ENCODE measurements around the gene TNS1. TPM values are rescaled to one million over a fixed set of nuclear protein-coding genes. Genes with fewer than 3 reads are reported as not detected.

TNS1 gene
- total RNA-seq, 2 donors from 2014 or later = 0.29 to 2.1 TPM

GRCh38 chr2:218015586-218016521, 13.1 kb upstream of the TNS1 start:
- no peaks in the 10 kb centered on the region for H3K36me3 Mint-ChIP-seq
- H3K9me3 Mint-ChIP-seq = no peaks in the 10 kb centered on the region
- ATAC-seq (no peak), DNase-seq (ENCODE audit: low spot score) (no peak)
- no peak overlapping the region for H3K27ac Mint-ChIP-seq
- no peak overlapping the region for H3K4me3 Mint-ChIP-seq
- peaks cover 19 to 24% of the 10 kb centered on the region in 2 donors for H3K27me3 Mint-ChIP-seq
- H3K4me1 Mint-ChIP-seq (ENCODE audit: low read depth in 2 of 2) = no peaks in the 10 kb centered on the region

GRCh38 chr2:218014706-218015585, 12.2 kb upstream of the TNS1 start:
- no peaks in the 10 kb centered on the region for H3K36me3 Mint-ChIP-seq
- no peaks in the 10 kb centered on the region for H3K9me3 Mint-ChIP-seq
- no peak overlapping the region for H3K27ac Mint-ChIP-seq
- no peak for DNase-seq (ENCODE audit: low spot score)
- no peak overlapping the region for H3K4me3 Mint-ChIP-seq
- H3K4me1 Mint-ChIP-seq (ENCODE audit: low read depth in 2 of 2) = no peaks in the 10 kb centered on the region
- no peak for ATAC-seq
- peaks cover 21 to 27% of the 10 kb centered on the region in 2 donors for H3K27me3 Mint-ChIP-seq

- H3K36me3 Mint-ChIP-seq = no peaks in the 10 kb centered on the region
- ATAC-seq = no peak
- H3K27me3 Mint-ChIP-seq = peaks cover 27 to 29% of the 10 kb centered on the region in 2 donors
- no peak overlapping the region for H3K4me3 Mint-ChIP-seq
- DNase-seq (ENCODE audit: low spot score) = no peak
- no peaks in the 10 kb centered on the region for H3K4me1 Mint-ChIP-seq (ENCODE audit: low read depth in 2 of 2)
- H3K27ac Mint-ChIP-seq = no peak overlapping the region
- H3K9me3 Mint-ChIP-seq = no peaks in the 10 kb centered on the region
Observed at GRCh38 chr2:218013289-218013688, 10.5 kb upstream of the TNS1 start.

GRCh38 chr2:218012284-218012683, 9.5 kb upstream of the TNS1 start:
- Mint-ChIP-seq H3K9me3 (no peaks in the 10 kb centered on the region), H3K4me3 (no peak overlapping the region), H3K4me1 (ENCODE audit: low read depth in 2 of 2) (no peaks in the 10 kb centered on the region), H3K36me3 (no peaks in the 10 kb centered on the region), H3K27ac (no peak overlapping the region), H3K27me3 (peaks cover 33% of the 10 kb centered on the region in 2 donors)
- no peak for ATAC-seq
- no peak for DNase-seq (ENCODE audit: low spot score)

- no peaks in the 10 kb centered on the region for H3K9me3 Mint-ChIP-seq
- no peaks in the 10 kb centered on the region for H3K4me1 Mint-ChIP-seq (ENCODE audit: low read depth in 2 of 2)
- H3K36me3 Mint-ChIP-seq = no peaks in the 10 kb centered on the region
- H3K27me3 Mint-ChIP-seq = peaks cover 30 to 32% of the 10 kb centered on the region in 2 donors
- H3K4me3 Mint-ChIP-seq = no peak overlapping the region
- DNase-seq (ENCODE audit: low spot score) (no peak), ATAC-seq (no peak)
- H3K27ac Mint-ChIP-seq = no peak overlapping the region
Observed at GRCh38 chr2:218011653-218012040, 8.9 kb upstream of the TNS1 start.

- Mint-ChIP-seq H3K9me3 (no peaks in the 10 kb centered on the region), H3K4me3 (peak overlapping the region; percentile 58)
- DNase-seq (ENCODE audit: low spot score) = no peak
Observed at GRCh38 chr2:218010984-218011652, 8.3 kb upstream of the TNS1 start.

GRCh38 chr2:218010140-218010983, 7.6 kb upstream of the TNS1 start:
- Mint-ChIP-seq H3K27ac (no peak overlapping the region), H3K9me3 (no peaks in the 10 kb centered on the region), H3K27me3 (peaks cover 33 to 34% of the 10 kb centered on the region in 2 donors), H3K36me3 (no peaks in the 10 kb centered on the region), H3K4me1 (ENCODE audit: low read depth in 2 of 2) (no peaks in the 10 kb centered on the region), H3K4me3 (peak overlapping the region; percentile 58)
- peak; percentile 65 to 72 for ATAC-seq
- DNase-seq (ENCODE audit: low spot score) = no peak

More at GRCh38 chr2:218010984-218011652, 8.3 kb upstream of the TNS1 start:
- peak in 1 of 2 donors; percentile 5 for ATAC-seq
- Mint-ChIP-seq H3K27ac (no peak overlapping the region), H3K36me3 (no peaks in the 10 kb centered on the region), H3K27me3 (peaks cover 27 to 30% of the 10 kb centered on the region in 2 donors), H3K4me1 (ENCODE audit: low read depth in 2 of 2) (no peaks in the 10 kb centered on the region)

GRCh38 chr2:218009765-218010139, 7.0 kb upstream of the TNS1 start:
- Mint-ChIP-seq H3K27me3 (peaks cover 34% of the 10 kb centered on the region in 2 donors), H3K4me1 (ENCODE audit: low read depth in 2 of 2) (no peaks in the 10 kb centered on the region), H3K9me3 (no peaks in the 10 kb centered on the region), H3K4me3 (no peak overlapping the region), H3K27ac (no peak overlapping the region), H3K36me3 (no peaks in the 10 kb centered on the region)
- ATAC-seq (no peak), DNase-seq (ENCODE audit: low spot score) (no peak)

- peaks cover 29 to 30% of the 10 kb centered on the region in 2 donors for H3K27me3 Mint-ChIP-seq
- H3K4me1 Mint-ChIP-seq (ENCODE audit: low read depth in 2 of 2) = no peaks in the 10 kb centered on the region
- no peaks in the 10 kb centered on the region for H3K36me3 Mint-ChIP-seq
- no peaks in the 10 kb centered on the region for H3K9me3 Mint-ChIP-seq
- H3K4me3 Mint-ChIP-seq = no peak overlapping the region
- ATAC-seq (no peak), DNase-seq (ENCODE audit: low spot score) (no peak)
- no peak overlapping the region for H3K27ac Mint-ChIP-seq
Observed at GRCh38 chr2:218009231-218009630, 6.4 kb upstream of the TNS1 start.

GRCh38 chr2:218008060-218009040, 5.6 kb upstream of the TNS1 start:
- H3K9me3 Mint-ChIP-seq = no peaks in the 10 kb centered on the region
- H3K27me3 Mint-ChIP-seq = peaks cover 29 to 32% of the 10 kb centered on the region in 2 donors
- H3K27ac Mint-ChIP-seq = no peak overlapping the region
- no peak for DNase-seq (ENCODE audit: low spot score)
- no peaks in the 10 kb centered on the region for H3K4me1 Mint-ChIP-seq (ENCODE audit: low read depth in 2 of 2)
- H3K4me3 Mint-ChIP-seq = no peak overlapping the region
- ATAC-seq = no peak
- H3K36me3 Mint-ChIP-seq = no peaks in the 10 kb centered on the region

GRCh38 chr2:218006741-218007140, 3.9 kb upstream of the TNS1 start:
- H3K4me3 Mint-ChIP-seq = no peak overlapping the region
- no peaks in the 10 kb centered on the region for H3K9me3 Mint-ChIP-seq
- ATAC-seq (no peak), DNase-seq (ENCODE audit: low spot score) (no peak)
- no peak overlapping the region for H3K27ac Mint-ChIP-seq
- peaks cover 26 to 27% of the 10 kb centered on the region in 2 donors for H3K27me3 Mint-ChIP-seq
- H3K4me1 Mint-ChIP-seq (ENCODE audit: low read depth in 2 of 2) = no peaks in the 10 kb centered on the region
- no peaks in the 10 kb centered on the region for H3K36me3 Mint-ChIP-seq

GRCh38 chr2:218005486-218005885, 2.7 kb upstream of the TNS1 start:
- no peaks in the 10 kb centered on the region for H3K4me1 Mint-ChIP-seq (ENCODE audit: low read depth in 2 of 2)
- DNase-seq (ENCODE audit: low spot score) = no peak
- no peak for ATAC-seq
- peaks cover 14 to 21% of the 10 kb centered on the region in 2 donors for H3K27me3 Mint-ChIP-seq
- H3K9me3 Mint-ChIP-seq = no peaks in the 10 kb centered on the region
- H3K27ac Mint-ChIP-seq = no peak overlapping the region
- H3K4me3 Mint-ChIP-seq = no peak overlapping the region
- H3K36me3 Mint-ChIP-seq = no peaks in the 10 kb centered on the region
